Measurements from ENCODE around the gene CMC1.
"Not testable (repeated sequence)": the region's sequence is repeated elsewhere in the genome, so short reads cannot be mapped to it uniquely, and the experiment has no call there.

Gene CMC1

DNA sequence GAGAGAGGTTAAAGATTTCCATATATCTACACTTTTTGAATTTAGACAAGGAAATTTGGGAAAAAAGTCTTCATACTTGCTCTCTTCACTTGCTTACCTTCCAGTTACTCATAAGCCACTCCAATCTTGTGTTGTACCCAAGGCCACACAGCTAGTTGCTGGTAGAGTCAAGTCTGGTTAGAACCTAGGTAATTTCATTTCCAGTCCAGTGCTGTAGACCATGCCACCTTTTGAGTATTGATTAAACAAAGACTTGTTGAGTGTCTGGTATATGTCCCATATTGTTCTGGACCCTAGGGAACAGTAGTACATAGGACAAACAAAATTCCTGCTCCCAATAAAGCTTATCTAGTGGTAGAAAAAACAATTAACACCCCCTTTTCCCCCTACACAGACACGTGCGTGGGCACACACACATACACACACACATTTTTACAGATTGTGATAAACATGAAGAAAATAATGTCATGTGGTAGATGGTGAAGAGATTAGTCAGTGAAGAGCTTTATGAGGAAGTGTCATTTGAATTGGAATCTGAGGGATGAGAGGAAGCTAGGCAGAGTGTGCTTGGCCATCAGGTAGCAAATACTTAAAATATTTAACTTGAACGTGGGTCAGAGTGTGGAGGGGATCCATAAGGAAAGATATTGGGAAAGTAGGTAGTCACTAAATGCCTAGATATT is 2.1 kb downstream of the CMC1 start:
- no peak for DNase-seq (ENCODE audit: low read depth in 3 of 3, low spot score in 1 of 3)

DNA sequence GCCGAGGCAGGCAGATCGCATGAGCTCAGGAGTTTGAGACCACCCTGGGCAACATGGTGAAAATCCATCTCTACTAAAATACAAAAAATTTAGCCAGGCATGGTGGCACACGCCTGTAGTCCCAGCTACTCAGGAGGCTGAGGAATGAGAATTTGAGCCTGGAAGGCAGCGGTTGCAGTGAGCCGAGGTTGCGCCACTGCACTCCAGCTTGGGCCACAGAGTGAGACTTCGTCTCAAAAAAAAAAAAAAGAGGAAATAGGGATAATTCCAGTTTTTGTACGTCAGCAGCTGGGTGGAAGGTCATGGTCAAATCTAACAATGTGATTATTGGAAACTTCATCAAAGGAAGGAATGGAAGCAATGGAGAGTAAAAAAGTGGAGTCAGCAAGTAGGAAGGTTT is 3.1 kb downstream of the CMC1 start:
- no peak for DNase-seq (ENCODE audit: low read depth in 3 of 3, low spot score in 1 of 3)

DNA sequence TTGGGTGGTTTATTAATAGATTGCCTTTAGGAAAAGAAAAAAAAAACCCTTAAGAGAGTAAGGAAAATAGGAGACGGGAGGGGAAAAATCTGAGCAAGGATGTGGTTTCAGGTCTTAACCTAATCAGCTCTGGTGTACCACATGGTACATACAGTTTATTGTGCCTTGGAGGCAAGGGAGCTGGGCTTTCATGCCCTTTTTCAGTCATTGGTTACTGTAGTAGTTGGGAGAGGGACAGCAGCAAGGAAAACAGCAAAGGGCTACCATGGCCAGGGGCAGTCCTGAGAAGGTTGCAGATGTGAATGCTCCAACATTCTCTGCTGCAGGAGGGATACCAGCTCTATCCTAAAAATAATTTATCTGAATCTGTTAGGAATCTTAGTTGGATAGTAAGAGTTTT is 5.9 kb downstream of the CMC1 start:
- DNase-seq (ENCODE audit: low read depth in 3 of 3, low spot score in 1 of 3), result no peak

DNA sequence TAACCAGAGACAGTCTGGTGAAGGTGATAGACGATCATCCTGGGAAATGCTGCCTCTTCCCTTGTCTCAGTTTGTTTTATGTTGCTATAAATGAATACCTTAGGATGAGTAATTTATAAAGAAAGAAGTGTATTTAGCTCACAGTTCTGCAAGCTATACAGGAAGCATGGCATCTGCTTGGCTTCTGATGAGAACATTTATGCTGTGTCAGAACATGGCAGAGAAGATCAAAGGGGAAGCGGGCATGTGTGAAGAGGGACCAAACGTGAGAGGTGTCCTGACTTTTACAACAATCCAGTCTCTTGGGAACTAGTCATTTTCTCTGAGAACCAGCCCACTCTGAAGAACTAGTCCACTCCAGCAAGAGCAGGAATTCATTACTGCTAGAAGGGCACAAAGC is 9.6 kb downstream of the CMC1 start:
- DNase-seq (ENCODE audit: low read depth in 3 of 3, low spot score in 1 of 3), result no peak

DNA sequence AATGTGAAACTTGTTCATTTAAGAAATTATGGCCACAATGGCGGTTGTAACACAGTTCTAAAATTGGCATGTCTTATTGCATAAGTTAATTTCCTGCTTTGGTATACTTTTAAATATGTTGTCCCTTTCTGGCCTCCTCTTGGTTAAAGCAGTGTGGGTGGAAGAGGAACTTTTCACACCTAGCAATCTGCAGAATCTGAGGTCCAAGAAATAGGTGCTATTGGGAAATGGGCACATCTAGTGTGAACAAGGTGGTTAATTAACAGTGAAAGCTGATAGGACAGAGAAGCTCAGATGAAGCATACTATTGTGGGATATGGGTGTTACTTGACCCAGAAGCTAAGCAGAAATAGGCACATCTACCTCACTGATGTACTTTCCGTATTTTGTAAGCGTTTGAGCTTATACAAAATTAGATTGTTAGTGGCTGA is 10.6 kb downstream of the CMC1 start:
- no peak for DNase-seq (ENCODE audit: low read depth in 3 of 3, low spot score in 1 of 3)

DNA sequence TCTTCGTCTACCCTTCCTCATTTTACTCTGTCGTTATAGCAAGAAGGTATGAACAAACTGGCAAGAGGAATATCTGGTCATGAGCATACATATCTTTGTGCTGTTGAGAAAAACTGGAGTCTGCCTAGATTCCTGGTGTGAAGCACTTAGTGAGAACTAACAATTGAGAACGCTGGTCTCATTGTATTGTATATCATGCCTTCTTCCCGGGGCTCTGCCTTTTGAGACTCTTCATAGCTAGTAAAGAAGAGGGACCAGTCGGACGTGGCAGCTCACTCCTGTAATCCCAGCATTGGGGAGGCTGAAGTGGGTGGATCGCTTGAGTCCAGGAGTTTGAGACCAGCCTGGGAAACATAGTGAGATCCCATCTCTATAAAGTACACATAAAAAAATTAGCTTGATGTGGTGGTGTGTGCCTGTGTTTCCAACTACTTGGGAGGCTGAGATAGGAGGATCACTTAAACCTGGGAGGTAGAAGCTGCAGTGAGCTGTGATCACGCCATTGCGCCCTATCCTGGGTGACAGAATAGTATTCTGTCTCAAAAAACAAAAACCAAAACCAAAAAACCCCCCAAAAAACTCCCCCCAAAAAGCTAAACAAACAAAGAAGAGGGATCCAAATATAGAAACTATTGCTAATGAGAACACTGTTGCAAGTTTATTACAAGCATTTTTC is 11.8 kb downstream of the CMC1 start:
- no peak for DNase-seq (ENCODE audit: low read depth in 3 of 3, low spot score in 1 of 3)

DNA sequence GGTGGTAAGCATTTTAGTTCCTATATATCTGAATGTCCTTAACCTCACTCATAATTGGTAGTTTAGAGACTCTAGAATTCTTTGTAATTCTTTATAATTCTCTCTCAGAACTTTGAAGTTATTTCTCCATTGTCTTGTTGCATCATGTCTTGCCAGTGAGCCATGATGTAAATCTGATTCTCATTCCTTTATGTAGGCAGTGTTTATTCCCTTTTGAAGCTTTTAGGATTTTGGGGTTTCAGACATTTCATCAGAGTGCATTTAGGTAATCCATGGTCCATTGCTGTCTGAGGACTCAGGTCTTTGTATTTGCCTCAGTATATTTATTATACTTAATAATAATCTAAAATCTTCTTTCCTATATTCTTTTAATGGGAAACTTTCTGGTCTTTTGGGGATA is 20.6 kb downstream of the CMC1 start:
- DNase-seq (ENCODE audit: low read depth in 3 of 3, low spot score in 1 of 3), result no peak

DNA sequence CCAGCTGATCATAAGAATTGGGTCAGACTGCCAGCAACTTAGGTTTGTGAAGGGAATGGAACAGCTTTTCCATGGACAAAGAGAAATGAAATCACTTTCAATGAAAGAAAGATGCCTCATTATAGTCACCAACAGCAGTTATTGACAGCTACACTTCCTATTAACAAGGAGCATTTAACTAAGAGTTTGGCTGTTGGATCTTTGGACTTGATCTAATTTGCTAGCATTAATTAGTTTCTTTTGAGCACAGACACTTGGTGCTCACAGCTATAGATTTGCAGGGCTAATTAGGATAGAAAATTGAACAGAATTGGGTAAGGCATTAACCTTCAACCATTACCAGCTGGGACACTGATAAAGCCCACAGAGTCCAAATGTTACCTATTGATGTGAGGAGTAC is 24.2 kb downstream of the CMC1 start:
- no peak for DNase-seq (ENCODE audit: low read depth in 3 of 3, low spot score in 1 of 3)

DNA sequence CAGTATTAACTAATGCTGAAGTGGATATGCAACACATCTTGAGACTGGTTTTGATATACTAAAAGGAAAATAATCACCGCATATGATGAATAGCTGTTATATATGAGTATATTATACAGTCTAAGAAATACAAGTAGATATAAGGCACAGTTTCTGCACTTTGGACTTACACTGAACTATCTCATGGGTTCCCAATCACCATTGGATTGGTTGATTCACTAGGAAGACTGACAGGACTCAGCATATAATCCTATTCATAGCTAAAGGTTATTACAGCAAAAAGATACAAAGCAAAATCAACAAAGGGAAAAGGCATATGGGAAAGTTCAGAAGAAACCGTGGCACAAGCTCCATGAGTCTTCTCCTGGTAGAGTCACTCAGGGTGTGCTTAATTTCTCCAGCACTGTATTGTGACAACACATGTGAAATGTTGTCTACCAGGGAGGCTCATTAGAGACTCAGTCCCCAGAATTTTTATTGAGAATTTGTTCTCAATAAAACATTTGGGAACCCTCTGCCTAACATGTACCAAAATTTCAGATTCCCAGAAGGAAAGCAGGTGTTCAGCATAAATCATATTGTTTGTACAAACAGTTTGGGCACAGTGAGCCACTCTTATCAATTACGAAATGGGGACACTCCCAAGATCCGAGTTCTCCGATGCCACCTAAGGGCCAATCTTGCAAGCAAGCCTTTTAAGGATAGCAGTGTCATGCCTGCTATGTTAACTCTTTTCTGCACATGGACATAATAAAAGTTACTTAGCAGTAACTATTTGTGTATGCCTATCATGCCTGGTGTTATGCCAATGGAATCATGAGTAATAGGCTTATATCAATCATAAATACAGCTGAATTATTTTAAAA is 26.8 kb downstream of the CMC1 start:
- DNase-seq (ENCODE audit: low read depth in 3 of 3, low spot score in 1 of 3), result no peak

DNA sequence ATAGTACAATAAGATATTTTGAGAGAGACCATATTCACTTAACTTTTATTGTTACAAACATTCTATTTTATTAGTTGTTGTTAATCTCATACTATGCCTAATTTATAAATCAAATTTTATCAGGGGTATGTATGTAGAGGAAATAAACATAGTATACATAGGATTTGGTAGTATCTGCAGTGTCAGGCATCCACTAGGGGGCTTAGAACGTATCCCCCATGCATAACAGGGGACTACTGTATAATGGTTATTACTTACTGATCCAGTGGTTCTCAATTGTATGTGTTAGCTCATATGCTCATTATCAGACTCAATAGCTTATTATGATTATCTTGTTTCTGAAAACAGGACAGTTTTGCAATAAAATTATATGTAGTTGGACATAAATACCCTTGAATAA is 27.6 kb downstream of the CMC1 start:
- no peak for DNase-seq (ENCODE audit: low read depth in 3 of 3, low spot score in 1 of 3)

DNA sequence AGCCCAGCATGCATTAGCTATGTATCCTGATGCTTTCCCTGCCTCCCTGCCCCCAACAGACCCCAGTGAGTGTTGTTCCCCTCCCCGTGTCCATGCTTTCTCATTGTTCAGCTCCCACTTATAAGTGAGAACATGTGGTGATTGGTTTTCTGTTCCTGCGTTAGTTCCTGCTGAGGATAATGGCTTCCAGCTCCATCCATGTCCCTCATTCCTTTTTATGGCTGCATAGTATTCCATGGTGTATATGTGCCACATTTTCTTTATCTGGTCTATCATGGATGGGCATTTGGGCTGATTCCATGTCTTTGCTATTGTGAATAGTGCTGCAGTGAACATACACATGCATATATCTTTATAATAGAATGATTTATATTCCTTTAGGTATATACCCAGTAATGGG is 28.5 kb downstream of the CMC1 start:
- DNase-seq (ENCODE audit: low read depth in 3 of 3, low spot score in 1 of 3), result not testable (repeated sequence)

DNA sequence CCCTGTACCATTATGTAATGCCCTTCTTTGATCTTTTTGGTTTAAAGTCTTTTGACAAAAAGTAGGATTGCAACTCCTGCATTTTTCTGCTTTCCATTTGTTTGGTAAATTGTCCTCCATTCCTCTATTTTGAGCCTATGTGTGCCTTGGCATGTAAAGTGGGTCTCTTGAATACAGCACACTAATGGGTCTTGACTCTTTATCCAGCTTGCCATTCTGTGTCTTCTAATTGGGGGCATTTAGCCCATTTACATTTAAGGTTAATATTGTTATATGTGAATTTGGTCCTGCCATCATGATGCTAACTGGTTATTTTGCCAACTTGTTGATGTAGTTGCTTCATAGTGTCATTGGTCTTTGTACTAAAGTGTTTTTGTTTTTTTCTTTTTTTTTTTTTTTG is 32.4 kb downstream of the CMC1 start:
- DNase-seq (ENCODE audit: low read depth in 3 of 3, low spot score in 1 of 3), result no peak

DNA sequence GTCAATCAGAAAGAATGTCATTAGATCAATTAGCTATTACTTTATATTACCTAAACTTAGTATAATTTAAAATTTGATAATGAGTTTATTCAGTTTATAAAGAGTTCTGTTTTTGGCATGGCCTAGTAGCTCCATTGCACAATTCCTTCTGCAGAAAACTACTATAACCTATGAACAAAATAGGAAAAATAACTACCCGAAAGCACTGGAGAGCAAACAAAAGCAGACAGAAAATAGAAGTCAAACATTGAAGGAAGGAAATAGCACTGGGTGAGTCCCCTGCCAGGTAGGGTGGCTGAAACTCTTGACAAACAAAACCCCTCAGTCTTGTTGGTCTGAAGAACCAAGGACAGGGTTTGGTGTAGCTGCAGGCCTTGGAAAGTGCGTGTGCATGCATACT is 37.5 kb downstream of the CMC1 start:
- no peak for DNase-seq (ENCODE audit: low read depth in 3 of 3, low spot score in 1 of 3)

DNA sequence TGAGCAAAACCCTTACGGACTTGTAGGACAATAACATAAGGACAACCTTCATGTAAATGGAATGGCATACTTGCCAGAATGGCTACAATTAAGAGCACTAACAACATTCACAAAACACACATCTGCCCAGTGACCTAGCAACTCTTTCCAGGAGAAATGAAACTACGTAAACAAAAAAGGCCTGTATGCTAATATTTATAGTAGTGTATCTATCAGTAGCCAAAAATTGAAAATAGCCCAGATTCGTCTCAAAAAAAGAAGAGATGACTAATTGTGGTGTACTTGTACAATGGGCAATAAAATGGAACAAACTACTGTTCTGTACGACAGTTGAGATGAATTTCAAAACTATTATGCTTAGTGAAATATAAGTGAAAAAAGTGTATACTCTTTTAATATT is 38.4 kb downstream of the CMC1 start:
- no peak for DNase-seq (ENCODE audit: low read depth in 3 of 3, low spot score in 1 of 3)

DNA sequence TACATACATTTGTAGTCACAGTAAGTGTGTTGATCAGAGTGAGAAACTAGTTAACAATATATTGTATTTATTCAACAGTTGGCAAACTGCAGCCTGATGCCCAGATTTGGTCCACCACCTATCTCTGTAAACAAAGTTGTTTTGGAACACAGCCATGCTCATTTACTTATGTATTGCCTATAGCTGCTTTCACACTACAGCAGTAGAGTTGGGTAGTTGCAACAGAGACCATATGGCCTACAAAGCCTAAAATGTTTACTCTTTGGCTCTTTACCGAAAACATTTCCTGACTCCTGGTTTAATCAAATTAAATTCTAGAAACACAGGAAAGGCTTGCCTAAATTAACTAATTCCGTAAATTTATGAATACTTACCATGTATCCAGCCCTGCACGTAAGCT is 39.4 kb downstream of the CMC1 start:
- no peak for DNase-seq (ENCODE audit: low read depth in 3 of 3, low spot score in 1 of 3)

DNA sequence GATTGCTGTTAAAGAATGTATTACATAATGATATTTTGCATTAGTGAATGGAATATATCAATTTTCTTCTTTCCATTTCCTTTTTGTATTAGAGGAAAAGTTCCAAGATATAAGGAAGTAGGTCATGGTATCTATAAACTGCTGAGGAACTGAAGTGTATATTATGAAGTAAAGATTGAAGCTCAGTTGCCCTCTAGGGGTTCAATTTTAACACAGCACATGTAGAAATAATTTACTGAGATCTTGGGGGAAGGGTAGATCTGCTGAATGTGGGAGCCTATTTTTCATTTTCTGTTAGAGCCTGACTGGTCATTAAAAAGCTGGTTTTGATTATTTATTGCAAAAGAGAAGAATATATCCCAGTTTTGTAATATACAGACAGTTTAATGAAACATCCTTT is 45.2 kb downstream of the CMC1 start:
- no peak for DNase-seq (ENCODE audit: low read depth in 3 of 3, low spot score in 1 of 3)

DNA sequence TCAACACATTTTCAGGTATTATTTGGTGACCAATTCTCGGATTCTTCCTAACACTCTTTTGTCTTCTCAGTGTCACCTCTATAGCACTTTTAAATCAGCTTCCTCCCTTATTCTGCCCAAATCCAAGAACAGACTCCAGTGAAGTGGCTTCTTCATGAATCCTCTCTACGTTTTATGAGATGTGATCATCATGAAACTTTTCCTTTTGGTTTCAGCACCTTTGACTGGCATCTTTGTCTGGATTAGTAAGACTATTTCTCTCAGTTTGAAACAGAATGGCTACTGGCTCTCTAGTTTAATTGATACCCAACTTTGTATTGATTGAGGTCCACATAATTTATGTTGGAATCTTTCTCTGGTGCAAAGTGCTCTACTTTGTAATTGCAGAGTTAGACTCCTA is 45.6 kb downstream of the CMC1 start:
- no peak for DNase-seq (ENCODE audit: low read depth in 3 of 3, low spot score in 1 of 3)

DNA sequence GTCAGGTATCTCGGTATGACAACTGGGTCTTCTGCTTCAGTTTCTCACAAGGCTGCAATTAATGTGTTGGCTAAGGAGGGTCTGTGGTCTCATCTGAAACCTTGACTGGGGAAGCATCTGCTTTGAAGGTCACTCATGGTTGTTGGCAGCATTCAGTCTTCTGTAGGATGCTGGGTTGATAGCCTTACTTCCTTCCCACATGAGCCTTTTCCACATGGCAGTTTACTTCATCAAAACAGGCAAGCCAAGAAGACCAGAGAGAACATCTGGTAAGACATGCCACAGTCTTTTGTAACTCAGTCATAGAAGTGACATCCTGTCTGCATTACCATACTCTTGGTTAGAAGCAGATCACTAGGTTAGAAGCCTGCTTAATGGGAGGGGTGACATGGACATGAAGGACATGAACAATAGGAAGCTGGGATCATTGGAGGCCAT is 49.5 kb downstream of the CMC1 start:
- no peak for DNase-seq (ENCODE audit: low read depth in 3 of 3, low spot score in 1 of 3)

DNA sequence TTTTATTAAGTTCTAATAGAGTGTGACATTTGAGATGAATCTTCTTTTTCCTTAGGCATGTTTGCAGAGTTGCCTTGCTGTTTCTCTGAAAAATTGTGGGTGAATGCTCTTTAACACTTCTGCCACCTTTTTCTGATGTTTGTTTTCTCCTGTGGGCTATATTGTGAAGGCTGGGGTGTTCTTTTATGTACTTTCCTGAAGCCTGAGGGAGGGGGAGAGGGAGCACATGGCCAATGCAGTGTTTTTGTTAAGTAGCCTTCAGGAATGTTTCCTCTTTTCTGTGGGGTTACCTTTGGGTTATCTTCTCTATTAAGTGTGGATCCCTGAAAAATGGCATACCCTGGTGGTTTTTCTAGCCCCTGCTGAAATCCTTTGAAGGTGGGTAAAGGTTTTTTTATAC is 50.2 kb downstream of the CMC1 start:
- no peak for DNase-seq (ENCODE audit: low read depth in 3 of 3, low spot score in 1 of 3)

DNA sequence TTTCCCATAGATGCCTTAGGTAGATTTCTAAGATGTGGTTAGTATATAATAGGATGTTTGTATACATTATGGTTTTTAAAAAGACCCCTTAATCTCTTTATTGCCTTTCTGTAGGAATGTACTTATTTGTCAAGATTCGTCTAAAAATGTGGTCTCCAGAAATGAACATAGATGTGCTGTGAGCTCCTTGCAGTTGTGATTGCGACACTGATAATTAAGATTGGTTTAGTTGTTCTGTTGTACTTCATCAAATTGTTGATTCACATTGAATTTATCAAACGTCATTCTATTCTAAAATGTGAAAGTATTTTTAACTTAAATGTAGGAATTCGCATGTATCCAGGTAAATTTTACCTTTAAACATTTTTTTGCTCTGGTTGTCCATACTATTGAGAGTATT is 51.2 kb downstream of the CMC1 start:
- no peak for DNase-seq (ENCODE audit: low read depth in 3 of 3, low spot score in 1 of 3)

DNA sequence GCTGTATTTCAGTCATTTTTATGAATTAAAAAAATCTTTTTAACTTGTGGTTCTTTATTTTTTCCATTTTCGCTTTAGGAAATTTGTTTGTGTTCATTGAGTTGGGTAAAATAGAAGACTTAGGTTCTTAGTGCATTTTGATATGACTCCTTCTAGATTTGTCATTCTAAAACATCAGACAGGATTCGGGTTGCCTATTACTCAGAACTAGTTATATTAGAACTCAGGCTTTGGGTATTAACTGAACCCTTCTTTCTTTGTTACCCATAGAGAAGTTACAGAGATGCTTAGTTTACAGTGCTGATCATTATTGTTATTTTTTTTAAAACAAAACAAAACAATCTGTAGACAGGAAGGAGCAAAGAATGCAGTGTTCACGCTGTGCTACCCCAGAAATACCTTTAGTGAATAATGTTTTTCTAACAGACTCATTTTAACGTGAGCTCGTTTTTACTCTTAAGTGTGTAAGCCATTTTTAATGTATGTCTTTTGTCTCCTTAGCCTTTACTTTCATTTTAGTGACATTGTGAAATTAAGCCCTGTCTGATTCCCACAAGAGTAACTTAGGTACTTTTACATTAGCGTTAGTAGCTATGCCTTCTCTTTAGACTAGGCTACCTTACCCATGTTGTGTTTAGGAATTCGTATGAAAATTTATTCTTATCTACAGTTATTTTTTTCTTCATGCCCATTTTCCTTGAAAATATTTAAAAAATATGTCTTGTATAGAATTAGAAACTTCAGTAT is 53.4 kb downstream of the CMC1 start:
- DNase-seq (ENCODE audit: low read depth in 3 of 3, low spot score in 1 of 3), result no peak
